SJCRH30 (cell line): Measurements from ENCODE around the gene ADGRB3. TPM values are rescaled to one million over a fixed set of nuclear protein-coding genes. Genes with fewer than 3 reads are reported as not detected.

Source experiments
- DNase-seq, 2 experiments: peaks; one replicate each; pipeline ENCODE4 v3.0.0-alpha.2; 2015 to 2020
- H3K27ac ChIP-seq: fragments of 250-450 bp; sonication (Bioruptor Pico); 2 replicates; pipeline ENCODE4 v1.5.1; 2020; ENCODE audit warnings: mild to moderate bottlenecking, moderate library complexity
- H3K27me3 ChIP-seq: fragments of 250-450 bp; sonication (Bioruptor Pico); 2 replicates; pipeline ENCODE4 v1.5.1; 2020; ENCODE audit warnings: mild to moderate bottlenecking, moderate library complexity
- H3K36me3 ChIP-seq: fragments of 250-450 bp; sonication (Bioruptor Pico); 2 replicates; pipeline ENCODE4 v1.5.1; 2020; ENCODE audit warnings: mild to moderate bottlenecking, moderate library complexity
- H3K4me1 ChIP-seq: fragments of 250-450 bp; sonication (Bioruptor Pico); 2 replicates; pipeline ENCODE4 v1.5.1; 2020; ENCODE audit warnings: mild to moderate bottlenecking, moderate library complexity
- H3K4me3 ChIP-seq: fragments of 250-450 bp; sonication (Bioruptor Pico); 2 replicates; pipeline ENCODE4 v1.5.1; 2020; ENCODE audit warnings: mild to moderate bottlenecking, moderate library complexity
- H3K9me3 ChIP-seq: fragments of 250-450 bp; sonication (Bioruptor Pico); replicated peaks from 2 replicates; pipeline ENCODE4 v1.5.1; 2020; ENCODE audit warnings: mild to moderate bottlenecking, moderate library complexity
- total RNA-seq: library from RNA; depleted of rRNA; stranded (reverse); fragments of >200 nt; shearing (Covaris generic); gene quantifications from 2 replicates; pipeline ENCODE4 v1.2.3, GENCODE V29; 2014

The ADGRB3 gene
- total RNA-seq, 1 experiment from 2014 or later, result 8.7 TPM

DNA sequence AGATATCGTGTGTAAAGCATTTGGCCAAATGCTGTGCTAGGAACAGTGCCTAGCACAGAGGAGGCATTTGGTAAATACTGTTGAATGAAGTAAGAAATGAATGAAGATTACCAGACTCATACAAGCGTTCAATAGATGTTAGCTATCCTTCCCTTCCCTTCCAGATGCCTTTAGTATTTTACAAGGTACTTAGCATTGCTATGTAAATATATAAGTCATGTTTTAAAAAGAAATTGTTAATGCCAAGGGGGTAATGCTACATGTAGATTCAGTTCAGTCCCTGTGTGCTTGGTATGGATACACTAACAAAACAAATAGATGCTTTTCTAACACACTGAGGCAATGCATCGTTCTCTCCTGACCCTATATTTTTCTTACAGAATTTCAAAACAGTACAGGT is 407.2 kb downstream of the ADGRB3 start:
- Histone ChIP-seq H3K9me3 (no peaks in the 10 kb centered on the region), H3K4me1 (no peaks in the 10 kb centered on the region), H3K27ac (no peak overlapping the region), H3K27me3 (no peaks in the 10 kb centered on the region), H3K4me3 (no peak overlapping the region), H3K36me3 (no peaks in the 10 kb centered on the region)
- DNase-seq, result no peak

- H3K27ac ChIP-seq, result no peak overlapping the region
- no peaks in the 10 kb centered on the region for H3K27me3 ChIP-seq
- no peaks in the 10 kb centered on the region for H3K9me3 ChIP-seq
- no peaks in the 10 kb centered on the region for H3K4me1 ChIP-seq
- no peak overlapping the region for H3K4me3 ChIP-seq
- no peaks in the 10 kb centered on the region for H3K36me3 ChIP-seq
- DNase-seq, result no peak
Measured at GRCh38 chr6:69044534-69044933, 409.5 kb downstream of the ADGRB3 start.

DNA sequence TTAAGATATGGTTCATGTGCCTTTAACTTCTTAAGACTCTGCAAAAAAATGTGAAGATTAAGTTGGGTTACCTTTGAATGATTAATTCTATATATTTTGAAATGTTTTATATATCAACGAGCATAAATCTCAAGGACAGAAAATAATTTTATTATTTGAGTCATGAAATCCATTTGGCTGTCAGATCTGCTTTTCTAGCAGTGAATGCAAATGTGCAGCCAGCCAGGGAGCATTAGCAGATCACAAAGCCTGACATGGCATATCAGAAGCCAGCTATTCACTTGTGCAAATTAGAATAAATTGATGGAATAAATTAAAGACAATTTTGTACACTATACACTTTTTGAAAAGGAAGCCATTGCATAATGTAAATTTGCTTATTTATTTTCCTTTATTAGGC is 424.3 kb downstream of the ADGRB3 start:
- H3K36me3 ChIP-seq, result no peaks in the 10 kb centered on the region
- no peak overlapping the region for H3K4me3 ChIP-seq
- no peaks in the 10 kb centered on the region for H3K9me3 ChIP-seq
- H3K27me3 ChIP-seq, result no peaks in the 10 kb centered on the region
- DNase-seq, result no peak
- H3K4me1 ChIP-seq, result peaks cover 8% of the 10 kb centered on the region
- H3K27ac ChIP-seq, result no peak overlapping the region

- H3K4me3 ChIP-seq, result no peak overlapping the region
- no peaks in the 10 kb centered on the region for H3K27me3 ChIP-seq
- H3K36me3 ChIP-seq, result no peaks in the 10 kb centered on the region
- no peaks in the 10 kb centered on the region for H3K9me3 ChIP-seq
- peak overlapping the region; percentile 26 for H3K27ac ChIP-seq
- H3K4me1 ChIP-seq, result peaks cover 8% of the 10 kb centered on the region
- peak; percentile 4 to 25 for DNase-seq
Measured at GRCh38 chr6:69061066-69061465, 426.0 kb downstream of the ADGRB3 start.

DNA sequence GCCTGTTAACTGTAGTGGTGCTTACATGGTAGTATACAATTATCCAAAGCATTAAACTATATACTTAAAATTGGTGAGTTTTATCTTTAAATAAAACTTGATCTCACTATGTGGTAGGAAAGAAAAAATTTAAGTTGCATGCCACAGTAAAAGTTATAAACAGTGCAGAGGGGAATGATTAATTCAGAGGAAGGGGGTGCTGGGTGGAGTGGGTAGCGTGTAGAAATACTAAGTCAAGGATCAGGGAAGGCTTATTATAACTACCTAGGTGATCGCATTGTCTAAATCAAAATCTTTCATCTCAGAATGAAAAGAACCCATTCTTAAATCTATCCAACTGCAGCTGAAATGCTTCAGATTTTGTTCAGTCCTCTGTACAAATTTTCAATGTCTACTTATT is 428.3 kb downstream of the ADGRB3 start:
- no peak overlapping the region for H3K4me3 ChIP-seq
- no peaks in the 10 kb centered on the region for H3K27me3 ChIP-seq
- H3K36me3 ChIP-seq, result no peaks in the 10 kb centered on the region
- DNase-seq, result no peak
- H3K9me3 ChIP-seq, result no peaks in the 10 kb centered on the region
- no peak overlapping the region for H3K27ac ChIP-seq
- peaks cover 8% of the 10 kb centered on the region for H3K4me1 ChIP-seq

GRCh38 chr6:69064226-69064625 is 429.1 kb downstream of the ADGRB3 start:
- H3K36me3 ChIP-seq, result no peaks in the 10 kb centered on the region
- DNase-seq, result no peak
- no peak overlapping the region for H3K4me3 ChIP-seq
- no peaks in the 10 kb centered on the region for H3K27me3 ChIP-seq
- H3K9me3 ChIP-seq, result no peaks in the 10 kb centered on the region
- H3K4me1 ChIP-seq, result peaks cover 8% of the 10 kb centered on the region
- no peak overlapping the region for H3K27ac ChIP-seq

DNA sequence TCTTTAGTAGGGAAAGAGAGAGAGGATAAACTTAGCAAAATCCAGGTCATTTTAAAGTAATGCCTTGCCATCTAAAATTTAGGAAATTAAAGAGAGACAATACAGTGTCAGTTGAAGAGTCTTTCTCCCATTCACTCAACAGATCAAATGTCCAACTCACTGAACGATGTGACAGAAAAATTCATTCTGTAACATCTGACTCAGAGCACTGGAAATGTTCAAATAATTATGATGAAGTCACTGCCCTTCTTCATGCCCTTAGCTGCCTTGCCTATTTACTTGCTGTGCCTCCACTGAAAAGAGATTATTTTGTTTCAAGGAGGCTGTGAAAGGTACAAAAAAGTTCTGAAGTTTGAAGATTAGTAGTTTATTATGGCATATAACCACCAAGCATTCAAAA is 434.8 kb downstream of the ADGRB3 start:
- no peak for DNase-seq
- no peaks in the 10 kb centered on the region for H3K27me3 ChIP-seq

DNA sequence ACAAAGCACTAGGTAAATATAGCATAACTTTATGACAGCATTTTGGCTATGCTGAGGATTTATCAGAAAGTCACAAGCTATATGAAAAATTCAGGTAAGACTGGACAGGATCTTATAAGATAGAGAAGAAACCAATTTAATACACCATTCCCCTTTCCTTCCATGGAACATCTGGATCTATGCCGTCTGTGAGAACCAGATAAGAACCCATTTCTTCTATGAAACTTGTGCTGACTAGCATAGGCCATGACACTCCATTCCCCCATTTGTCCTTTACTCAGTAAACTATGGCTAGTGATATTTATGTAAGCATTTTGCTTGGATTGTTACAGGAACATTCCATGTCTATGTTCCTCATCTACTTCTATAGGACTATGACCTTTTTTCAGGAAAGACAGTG is 437.7 kb downstream of the ADGRB3 start:
- Histone ChIP-seq H3K9me3 (no peaks in the 10 kb centered on the region), H3K36me3 (no peaks in the 10 kb centered on the region), H3K4me1 (peaks cover 2% of the 10 kb centered on the region; the same call in 1 of the 2 replicates), H3K4me3 (no peak overlapping the region), H3K27ac (no peak overlapping the region), H3K27me3 (no peaks in the 10 kb centered on the region)
- no peak for DNase-seq

More for the DNA sequence above, 434.8 kb downstream of the ADGRB3 start:
- no peaks in the 10 kb centered on the region for H3K36me3 ChIP-seq
- H3K4me3 ChIP-seq, result no peak overlapping the region
- H3K9me3 ChIP-seq, result no peaks in the 10 kb centered on the region
- H3K4me1 ChIP-seq, result no peaks in the 10 kb centered on the region
- H3K27ac ChIP-seq, result no peak overlapping the region

DNA sequence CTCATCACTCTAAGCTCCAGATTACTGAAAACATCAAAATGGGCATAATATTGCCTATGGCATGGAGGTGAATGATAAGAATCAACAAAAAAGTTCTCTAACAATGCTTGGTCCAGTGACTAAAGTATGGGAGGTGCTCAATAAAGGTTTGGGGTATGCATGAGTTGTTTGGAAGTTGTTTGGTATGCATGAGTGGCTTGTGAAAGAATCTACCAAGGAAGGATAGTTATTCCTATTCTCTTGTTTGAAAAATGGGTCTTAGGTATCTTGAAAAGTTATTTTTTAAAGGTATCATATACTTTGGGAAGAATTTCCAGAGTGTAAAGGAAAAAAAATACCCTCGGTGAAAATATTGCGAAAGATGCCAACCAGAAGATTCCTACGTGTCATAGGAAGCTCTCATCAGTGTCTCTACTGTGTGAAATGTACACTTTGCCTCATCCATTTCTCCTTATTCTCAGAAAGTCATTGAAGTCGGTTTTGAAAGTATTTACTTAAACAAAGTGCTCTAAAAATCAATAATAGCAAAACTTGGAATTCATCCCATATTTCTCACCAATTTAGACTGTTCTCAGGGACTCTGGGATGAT is 449.8 kb downstream of the ADGRB3 start:
- no peak overlapping the region for H3K27ac ChIP-seq
- H3K27me3 ChIP-seq, result no peaks in the 10 kb centered on the region
- no peaks in the 10 kb centered on the region for H3K9me3 ChIP-seq
- H3K4me1 ChIP-seq, result peaks cover 4% of the 10 kb centered on the region
- no peaks in the 10 kb centered on the region for H3K36me3 ChIP-seq
- no peak for DNase-seq
- H3K4me3 ChIP-seq, result no peak overlapping the region

DNA sequence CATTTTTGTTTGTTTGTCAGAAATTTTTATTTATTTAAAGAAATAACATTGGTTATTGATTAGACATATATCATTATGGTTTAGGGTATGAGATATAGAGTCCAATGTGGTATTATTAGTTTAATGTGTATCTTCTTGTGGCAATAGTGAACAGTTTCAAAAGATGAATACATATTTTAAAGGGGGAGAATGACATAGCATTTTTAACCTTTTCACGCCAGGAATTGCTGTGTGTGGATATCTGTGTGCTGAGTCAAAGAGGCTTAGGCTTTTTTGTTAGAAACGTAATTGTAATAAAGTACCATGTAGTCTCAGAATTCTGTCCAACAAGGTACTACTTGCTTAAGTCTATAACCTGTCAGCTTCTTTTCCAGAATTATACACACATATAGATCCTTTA is 451.6 kb downstream of the ADGRB3 start:
- DNase-seq, result no peak
- H3K9me3 ChIP-seq, result no peaks in the 10 kb centered on the region; the same call in 1 of the 2 replicates
- H3K27me3 ChIP-seq, result no peaks in the 10 kb centered on the region
- no peak overlapping the region for H3K4me3 ChIP-seq
- H3K36me3 ChIP-seq, result peaks cover 5% of the 10 kb centered on the region; the same call in 1 of the 2 replicates
- peaks cover 12% of the 10 kb centered on the region for H3K4me1 ChIP-seq
- H3K27ac ChIP-seq, result no peak overlapping the region

GRCh38 chr6:69089539-69089938 is 454.5 kb downstream of the ADGRB3 start:
- H3K27ac ChIP-seq, result peak overlapping the region; percentile 10; the same call in 1 of the 2 replicates

DNA sequence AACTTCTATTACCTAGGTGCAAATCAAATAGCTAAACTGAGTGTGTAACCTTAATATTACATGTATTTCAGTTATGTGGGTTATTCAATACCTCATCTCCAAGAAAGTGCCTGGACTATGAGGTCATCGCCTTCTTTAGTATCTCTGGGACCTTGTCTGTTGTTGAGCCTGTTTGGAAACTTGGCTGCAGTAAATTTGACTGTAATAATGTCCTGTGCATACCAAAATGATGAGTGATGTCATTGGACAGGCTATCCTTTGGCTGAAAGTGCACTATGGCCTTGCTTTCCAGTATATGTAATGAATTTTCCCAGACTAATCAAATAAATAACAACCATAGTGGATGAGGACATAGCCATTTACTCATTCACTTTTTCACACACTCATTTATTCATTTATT is 455.1 kb downstream of the ADGRB3 start:
- Histone ChIP-seq H3K9me3 (no peaks in the 10 kb centered on the region; the same call in 1 of the 2 replicates), H3K4me3 (no peak overlapping the region), H3K4me1 (peaks cover 12% of the 10 kb centered on the region), H3K27ac (peak overlapping the region; percentile 19; the same call in 1 of the 2 replicates), H3K27me3 (no peaks in the 10 kb centered on the region), H3K36me3 (peaks cover 5% of the 10 kb centered on the region; the same call in 1 of the 2 replicates)
- DNase-seq, result peak; percentile 44

More at GRCh38 chr6:69089539-69089938, 454.5 kb downstream of the ADGRB3 start:
- DNase-seq, result no peak
- Histone ChIP-seq H3K27me3 (no peaks in the 10 kb centered on the region), H3K4me3 (no peak overlapping the region), H3K36me3 (peaks cover 5% of the 10 kb centered on the region; the same call in 1 of the 2 replicates), H3K4me1 (peaks cover 12% of the 10 kb centered on the region), H3K9me3 (no peaks in the 10 kb centered on the region; the same call in 1 of the 2 replicates)

- no peak for DNase-seq
- no peak overlapping the region for H3K4me3 ChIP-seq
- no peaks in the 10 kb centered on the region for H3K27me3 ChIP-seq
- no peaks in the 10 kb centered on the region for H3K9me3 ChIP-seq
- H3K4me1 ChIP-seq, result no peaks in the 10 kb centered on the region
- H3K27ac ChIP-seq, result no peak overlapping the region
- no peaks in the 10 kb centered on the region for H3K36me3 ChIP-seq
Measured at GRCh38 chr6:69096681-69097080, 461.6 kb downstream of the ADGRB3 start.

DNA sequence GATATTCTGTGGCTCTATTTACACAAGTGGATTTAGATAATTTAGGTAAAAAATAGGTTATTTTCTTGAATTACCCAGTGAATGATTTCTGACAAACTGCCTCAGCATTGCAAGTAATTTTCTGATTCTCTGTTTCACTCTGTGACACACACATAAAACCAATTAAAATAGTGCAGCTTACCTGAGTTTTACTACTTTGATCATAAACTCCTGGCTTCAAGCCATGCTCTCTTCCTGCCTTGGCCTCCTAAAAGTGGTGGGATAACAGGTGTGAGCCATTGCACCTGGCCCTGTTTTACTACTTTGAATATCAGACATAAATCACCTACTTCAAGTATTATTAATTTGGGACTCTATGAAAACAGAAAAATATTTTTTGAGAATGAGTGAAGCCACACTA is 462.9 kb downstream of the ADGRB3 start:
- peaks cover 4% of the 10 kb centered on the region; the same call in 1 of the 2 replicates for H3K4me1 ChIP-seq
- H3K9me3 ChIP-seq, result no peaks in the 10 kb centered on the region
- H3K4me3 ChIP-seq, result no peak overlapping the region
- DNase-seq, result no peak
- no peak overlapping the region for H3K27ac ChIP-seq
- no peaks in the 10 kb centered on the region for H3K27me3 ChIP-seq
- H3K36me3 ChIP-seq, result no peaks in the 10 kb centered on the region

- H3K27ac ChIP-seq, result no peak overlapping the region
Measured at GRCh38 chr6:69098910-69099309, 463.8 kb downstream of the ADGRB3 start.

GRCh38 chr6:69100772-69101171 is 465.7 kb downstream of the ADGRB3 start:
- Histone ChIP-seq H3K27me3 (no peaks in the 10 kb centered on the region), H3K27ac (no peak overlapping the region), H3K4me3 (no peak overlapping the region), H3K4me1 (peaks cover 4% of the 10 kb centered on the region; the same call in 1 of the 2 replicates), H3K9me3 (no peaks in the 10 kb centered on the region), H3K36me3 (no peaks in the 10 kb centered on the region)
- no peak for DNase-seq

More at GRCh38 chr6:69098910-69099309, 463.8 kb downstream of the ADGRB3 start:
- peaks cover 4% of the 10 kb centered on the region; the same call in 1 of the 2 replicates for H3K4me1 ChIP-seq
- no peaks in the 10 kb centered on the region for H3K36me3 ChIP-seq
- H3K27me3 ChIP-seq, result no peaks in the 10 kb centered on the region
- no peak overlapping the region for H3K4me3 ChIP-seq
- no peaks in the 10 kb centered on the region for H3K9me3 ChIP-seq
- DNase-seq, result no peak
